ENCODE data around the gene SCGN. TPM values are rescaled to one million over a fixed set of nuclear protein-coding genes. Genes with fewer than 3 reads are reported as not detected.

Gene SCGN
- total and polyA plus RNA-seq, 2 of the 13 experiments (the other 11 are each of a cell fraction or from before 2014, with no cell fraction given): 2.9 to 29.0 TPM

- TF ChIP-seq FOXP1 (IDR thresholded peaks at IDR 0.05): no peak
- TF ChIP-seq FOXP1 (CRISPR knock-in tag; IDR thresholded peaks at IDR 0.05): no peak
- no peak for TF ChIP-seq SAP130 (CRISPR knock-in tag; IDR thresholded peaks at IDR 0.05; ENCODE audit: low read depth)
- TF ChIP-seq, protein P1, sequence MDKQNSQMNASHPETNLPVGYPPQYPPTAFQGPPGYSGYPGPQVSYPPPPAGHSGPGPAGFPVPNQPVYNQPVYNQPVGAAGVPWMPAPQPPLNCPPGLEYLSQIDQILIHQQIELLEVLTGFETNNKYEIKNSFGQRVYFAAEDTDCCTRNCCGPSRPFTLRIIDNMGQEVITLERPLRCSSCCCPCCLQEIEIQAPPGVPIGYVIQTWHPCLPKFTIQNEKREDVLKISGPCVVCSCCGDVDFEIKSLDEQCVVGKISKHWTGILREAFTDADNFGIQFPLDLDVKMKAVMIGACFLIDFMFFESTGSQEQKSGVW (CRISPR knock-in tag; IDR thresholded peaks at IDR 0.05; ENCODE audit: borderline replicate concordance): no peak
- no peak for TF ChIP-seq IKZF1 (IDR thresholded peaks at IDR 0.05)
- TF ChIP-seq SPEN (CRISPR knock-in tag; IDR thresholded peaks at IDR 0.05; ENCODE audit: low read depth): no peak
- TF ChIP-seq HMGA1 (CRISPR knock-in tag; conservative IDR thresholded peaks at IDR 0.05): no peak
- no peak for TF ChIP-seq ZNF7 (CRISPR knock-in tag; IDR thresholded peaks at IDR 0.05)
- TF ChIP-seq MTF1 (CRISPR knock-in tag; IDR thresholded peaks at IDR 0.05): no peak
- Histone ChIP-seq H3K4me3 (replicated peaks in 1 of 3; ENCODE audit: insufficient read depth in 1 of 3, low read depth in 2 of 3, low read length in 3 of 3) (no peak overlapping the region), H3K27ac (ENCODE audit: extremely low read length, insufficient read depth, low read length) (no peak overlapping the region), H3K9ac (ENCODE audit: insufficient read depth, low read depth, low read length) (no peak overlapping the region), H3K9me3 (ENCODE audit: low read length) (no peaks in the 10 kb centered on the region), H3K4me2 (ENCODE audit: low read depth, low read length) (no peak overlapping the region), H3K79me2 (ENCODE audit: insufficient read depth, low read length) (no peaks in the 10 kb centered on the region), H3K36me3 (replicated peaks in 1 of 2; ENCODE audit: control insufficient read depth in 1 of 2, insufficient read depth in 2 of 2, low read length in 2 of 2) (no peaks in the 10 kb centered on the region), H3K27me3 (ENCODE audit: control insufficient read depth in 1 of 2, insufficient read depth in 2 of 2, low read length in 2 of 2) (no peaks in the 10 kb centered on the region), H3K4me1 (ENCODE audit: insufficient read depth, low read length) (peaks cover 77% of the 10 kb centered on the region), H2AFZ (ENCODE audit: low read length) (no peak overlapping the region), H4K20me1 (ENCODE audit: insufficient read depth, low read length) (no peaks in the 10 kb centered on the region)
- FAIRE-seq (no peak), DNase-seq (ENCODE audit: low spot score) (no peak), ATAC-seq (no peak)
- CTCF ChIA-PET (ENCODE audit: low intra/inter-chr PET ratio, low total read pairs): no interaction called here
- WGBS (ENCODE audit: low lambda C conversion rate): 61% methylated on average over 3 of the region's 3 CpGs
- in situ Hi-C loops (cut with HindIII; ENCODE audit: extremely low pct_ligation_motif_present, low pct_unique_long_range_greater_than_20kb) (no loop called here), intact Hi-C loops (cut with micrococcal nuclease; ENCODE audit: unreplicated experiment) (no loop called here)
- BruUV-seq (replicated peaks): no TSS peak
- POLR2A ChIA-PET: no interaction called here
These were observed 98.9 kb downstream of the SCGN start for GRCh38 chr6:25750906-25751305.

Other genes with a start within 250 kb of the SCGN start
- 0.07 TPM in 2 replicates for gene SLC17A4, start 102.5 kb downstream of the SCGN start, total RNA-seq (2016; rRNA removed; fragmentation: Illumina TruSeq; extraction: Trizol)
- gene SLC17A4, start 102.5 kb downstream of the SCGN start, polyA plus RNA-seq (2011; rRNA removed): 0.04 TPM in 1 of 2 replicates, not detected in the other
- 0.09 TPM in 1 of 2 replicates, not detected in the other for gene SLC17A1, start 179.8 kb downstream of the SCGN start, total RNA-seq (2016; rRNA removed; fragmentation: Illumina TruSeq; extraction: Trizol)
- gene SLC17A1, start 179.8 kb downstream of the SCGN start, polyA plus RNA-seq (2011; rRNA removed): 2.1 TPM in 2 replicates
- 0.09 TPM in 1 of 2 replicates, not detected in the other for gene SLC17A3, start 222.0 kb downstream of the SCGN start, total RNA-seq (2016; rRNA removed; fragmentation: Illumina TruSeq; extraction: Trizol)
- 0.08 and 0.11 TPM in 2 replicates for gene SLC17A3, start 222.0 kb downstream of the SCGN start, polyA plus RNA-seq (2011; rRNA removed)